Measurements from ENCODE around the gene SUMO2.

Gene SUMO2

GRCh38 chr17:75218131-75218530 lies 35.4 kb upstream of the SUMO2 start (continued):
- TF ChIP-seq, protein P1, sequence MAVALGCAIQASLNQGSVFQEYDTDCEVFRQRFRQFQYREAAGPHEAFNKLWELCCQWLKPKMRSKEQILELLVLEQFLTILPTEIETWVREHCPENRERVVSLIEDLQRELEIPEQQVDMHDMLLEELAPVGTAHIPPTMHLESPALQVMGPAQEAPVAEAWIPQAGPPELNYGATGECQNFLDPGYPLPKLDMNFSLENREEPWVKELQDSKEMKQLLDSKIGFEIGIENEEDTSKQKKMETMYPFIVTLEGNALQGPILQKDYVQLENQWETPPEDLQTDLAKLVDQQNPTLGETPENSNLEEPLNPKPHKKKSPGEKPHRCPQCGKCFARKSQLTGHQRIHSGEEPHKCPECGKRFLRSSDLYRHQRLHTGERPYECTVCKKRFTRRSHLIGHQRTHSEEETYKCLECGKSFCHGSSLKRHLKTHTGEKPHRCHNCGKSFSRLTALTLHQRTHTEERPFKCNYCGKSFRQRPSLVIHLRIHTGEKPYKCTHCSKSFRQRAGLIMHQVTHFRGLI (tag by site-specific recombination; IDR thresholded peaks at IDR 0.05), result no peak

GRCh38 chr17:75209061-75209460 lies 26.3 kb upstream of the SUMO2 start:
- Histone ChIP-seq H3K9me3 (ENCODE audit: control insufficient read depth, insufficient read depth, low read depth, low read length) (no peaks in the 10 kb centered on the region), H3K36me3 (ENCODE audit: control insufficient read depth in 2 of 2, insufficient read depth in 1 of 2, low read length in 2 of 2) (peaks cover 53 to 60% of the 10 kb centered on the region in 2 experiments), H3K27ac (ENCODE audit: extremely low read depth, low read depth, low read length) (no peak overlapping the region), H3K4me3 (ENCODE audit: low read depth, low read length) (no peak overlapping the region), H3K4me1 (ENCODE audit: control insufficient read depth, insufficient read depth, low read length) (no peaks in the 10 kb centered on the region)
- ChIA-PET POLR2A (interaction anchor here (0.5 to 0.6 kb wide), 2 partner anchors 136 to 576 kb away, joined by 3 to 7 read pairs; no protein-coding TSS in a partner anchor), CTCF (interaction anchor here (1.2 to 3.5 kb wide), 3 partner anchors 31 to 103 kb away, joined by 3 to 14 read pairs (median 3); no protein-coding TSS in a partner anchor)
- TF ChIP-seq ZNF184 (tag by site-specific recombination; IDR thresholded peaks at IDR 0.05), result no peak
- no peak for TF ChIP-seq RBAK (tag by site-specific recombination; IDR thresholded peaks at IDR 0.05)
- TF ChIP-seq ZFP37 (tag by site-specific recombination; IDR thresholded peaks at IDR 0.05), result no peak
- no peak for TF ChIP-seq ZIC2 (tag by site-specific recombination; IDR thresholded peaks at IDR 0.05)
- no peak for TF ChIP-seq ZNF707 (tag by site-specific recombination; IDR thresholded peaks at IDR 0.05)
- no peak for TF ChIP-seq GFI1B (tag by site-specific recombination; IDR thresholded peaks at IDR 0.05)
- no peak for TF ChIP-seq ZBTB20 (tag by site-specific recombination; IDR thresholded peaks at IDR 0.05)
- TF ChIP-seq ZNF266 (tag by site-specific recombination; IDR thresholded peaks at IDR 0.05; ENCODE audit: low read depth), result no peak
- no peak for TF ChIP-seq ZNF214 (tag by site-specific recombination; IDR thresholded peaks at IDR 0.05; ENCODE audit: borderline replicate concordance)
- no peak for TF ChIP-seq ZNF596 (tag by site-specific recombination; IDR thresholded peaks at IDR 0.05)
- TF ChIP-seq ZNF501 (tag by site-specific recombination; IDR thresholded peaks at IDR 0.05), result no peak
- TF ChIP-seq, protein P2, sequence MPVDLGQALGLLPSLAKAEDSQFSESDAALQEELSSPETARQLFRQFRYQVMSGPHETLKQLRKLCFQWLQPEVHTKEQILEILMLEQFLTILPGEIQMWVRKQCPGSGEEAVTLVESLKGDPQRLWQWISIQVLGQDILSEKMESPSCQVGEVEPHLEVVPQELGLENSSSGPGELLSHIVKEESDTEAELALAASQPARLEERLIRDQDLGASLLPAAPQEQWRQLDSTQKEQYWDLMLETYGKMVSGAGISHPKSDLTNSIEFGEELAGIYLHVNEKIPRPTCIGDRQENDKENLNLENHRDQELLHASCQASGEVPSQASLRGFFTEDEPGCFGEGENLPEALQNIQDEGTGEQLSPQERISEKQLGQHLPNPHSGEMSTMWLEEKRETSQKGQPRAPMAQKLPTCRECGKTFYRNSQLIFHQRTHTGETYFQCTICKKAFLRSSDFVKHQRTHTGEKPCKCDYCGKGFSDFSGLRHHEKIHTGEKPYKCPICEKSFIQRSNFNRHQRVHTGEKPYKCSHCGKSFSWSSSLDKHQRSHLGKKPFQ (tag by site-specific recombination; IDR thresholded peaks at IDR 0.05), result no peak
- TF ChIP-seq ZNF558 (tag by site-specific recombination; IDR thresholded peaks at IDR 0.05), result no peak
- TF ChIP-seq ZNF394 (tag by site-specific recombination; IDR thresholded peaks at IDR 0.05; ENCODE audit: borderline replicate concordance), result no peak
- TF ChIP-seq, protein P3, sequence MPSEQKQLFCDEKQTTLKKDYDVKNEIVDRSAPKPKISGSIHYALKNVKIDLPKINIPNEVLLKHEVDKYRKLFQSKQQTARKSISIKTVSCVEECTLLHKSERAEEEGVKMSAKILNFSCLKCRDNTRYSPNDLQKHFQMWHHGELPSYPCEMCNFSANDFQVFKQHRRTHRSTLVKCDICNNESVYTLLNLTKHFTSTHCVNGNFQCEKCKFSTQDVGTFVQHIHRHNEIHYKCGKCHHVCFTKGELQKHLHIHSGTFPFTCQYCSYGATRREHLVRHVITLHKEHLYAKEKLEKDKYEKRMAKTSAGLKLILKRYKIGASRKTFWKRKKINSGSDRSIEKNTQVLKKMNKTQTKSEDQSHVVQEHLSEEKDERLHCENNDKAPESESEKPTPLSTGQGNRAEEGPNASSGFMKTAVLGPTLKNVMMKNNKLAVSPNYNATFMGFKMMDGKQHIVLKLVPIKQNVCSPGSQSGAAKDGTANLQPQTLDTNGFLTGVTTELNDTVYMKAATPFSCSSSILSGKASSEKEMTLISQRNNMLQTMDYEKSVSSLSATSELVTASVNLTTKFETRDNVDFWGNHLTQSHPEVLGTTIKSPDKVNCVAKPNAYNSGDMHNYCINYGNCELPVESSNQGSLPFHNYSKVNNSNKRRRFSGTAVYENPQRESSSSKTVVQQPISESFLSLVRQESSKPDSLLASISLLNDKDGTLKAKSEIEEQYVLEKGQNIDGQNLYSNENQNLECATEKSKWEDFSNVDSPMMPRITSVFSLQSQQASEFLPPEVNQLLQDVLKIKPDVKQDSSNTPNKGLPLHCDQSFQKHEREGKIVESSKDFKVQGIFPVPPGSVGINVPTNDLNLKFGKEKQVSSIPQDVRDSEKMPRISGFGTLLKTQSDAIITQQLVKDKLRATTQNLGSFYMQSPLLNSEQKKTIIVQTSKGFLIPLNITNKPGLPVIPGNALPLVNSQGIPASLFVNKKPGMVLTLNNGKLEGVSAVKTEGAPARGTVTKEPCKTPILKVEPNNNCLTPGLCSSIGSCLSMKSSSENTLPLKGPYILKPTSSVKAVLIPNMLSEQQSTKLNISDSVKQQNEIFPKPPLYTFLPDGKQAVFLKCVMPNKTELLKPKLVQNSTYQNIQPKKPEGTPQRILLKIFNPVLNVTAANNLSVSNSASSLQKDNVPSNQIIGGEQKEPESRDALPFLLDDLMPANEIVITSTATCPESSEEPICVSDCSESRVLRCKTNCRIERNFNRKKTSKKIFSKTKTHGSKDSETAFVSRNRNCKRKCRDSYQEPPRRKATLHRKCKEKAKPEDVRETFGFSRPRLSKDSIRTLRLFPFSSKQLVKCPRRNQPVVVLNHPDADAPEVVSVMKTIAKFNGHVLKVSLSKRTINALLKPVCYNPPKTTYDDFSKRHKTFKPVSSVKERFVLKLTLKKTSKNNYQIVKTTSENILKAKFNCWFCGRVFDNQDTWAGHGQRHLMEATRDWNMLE (tag by site-specific recombination; conservative IDR thresholded peaks at IDR 0.05; ENCODE audit: low read depth), result no peak
- no peak for TF ChIP-seq ZNF366 (tag by site-specific recombination; conservative IDR thresholded peaks at IDR 0.05)
- TF ChIP-seq ZNF248 (tag by site-specific recombination; IDR thresholded peaks at IDR 0.05), result no peak
- TF ChIP-seq, protein P1 (tag by site-specific recombination; IDR thresholded peaks at IDR 0.05), result no peak
